Measurements from ENCODE around the gene GNLY. TPM values are rescaled to one million over a fixed set of nuclear protein-coding genes. Genes with fewer than 3 reads are reported as not detected.

The GNLY gene
- polyA plus RNA-seq, 1 of the 3 experiments (the other 2 are of a cell fraction) = not detected

GRCh38 chr2:85692039-85692645 lies 2.0 kb upstream of the GNLY start:
- 83% methylated on average over 4 of the region's 5 CpGs for WGBS (ENCODE audit: low lambda C conversion rate)
- Histone ChIP-seq H4K20me1 (ENCODE audit: insufficient read depth) (no peaks in the 10 kb centered on the region), H3K9me2 (no peaks in the 10 kb centered on the region), H3K4me2 (no peak overlapping the region), H3K4me3 (ENCODE audit: low read depth in 2 of 2, low read length in 1 of 2) (no peak overlapping the region), H3K4me1 (ENCODE audit: control insufficient read depth in 1 of 2, insufficient read depth in 2 of 2, low read depth in 1 of 2, low read length in 1 of 2) (peaks cover 0 to 4% of the 10 kb centered on the region in 2 experiments; a peak in 1 of 4 replicates), H3K9me3 (no peaks in the 10 kb centered on the region), H3F3A (replicated peaks; ENCODE audit: insufficient read depth) (no peaks in the 10 kb centered on the region), H3K79me2 (ENCODE audit: insufficient read depth) (no peaks in the 10 kb centered on the region), H3K27me3 (ENCODE audit: insufficient read depth) (no peaks in the 10 kb centered on the region), H3K36me3 (replicated peaks in 1 of 2; ENCODE audit: control insufficient read depth in 1 of 2, insufficient read depth in 2 of 2, low read length in 1 of 2) (no peaks in the 10 kb centered on the region), H3K27ac (ENCODE audit: low read depth in 2 of 2, low read length in 1 of 2) (no peak overlapping the region), H3K9ac (no peak overlapping the region), H2AFZ (ENCODE audit: low read depth) (no peak overlapping the region)
- TF ChIP-seq POLR2AphosphoS5 (IDR thresholded peaks at IDR 0.05; ENCODE audit: low read depth, low read length) = no peak
- TF ChIP-seq RCOR1 (IDR thresholded peaks at IDR 0.05; ENCODE audit: low read length) = no peak
- TF ChIP-seq MXI1 (IDR thresholded peaks at IDR 0.05; ENCODE audit: low read depth, low read length) = no peak
- TF ChIP-seq RFX5 (IDR thresholded peaks at IDR 0.05; ENCODE audit: low read length) = no peak
- no peak for TF ChIP-seq MEF2A (IDR thresholded peaks at IDR 0.05; ENCODE audit: borderline replicate concordance, low read depth)
- TF ChIP-seq, protein P1, sequence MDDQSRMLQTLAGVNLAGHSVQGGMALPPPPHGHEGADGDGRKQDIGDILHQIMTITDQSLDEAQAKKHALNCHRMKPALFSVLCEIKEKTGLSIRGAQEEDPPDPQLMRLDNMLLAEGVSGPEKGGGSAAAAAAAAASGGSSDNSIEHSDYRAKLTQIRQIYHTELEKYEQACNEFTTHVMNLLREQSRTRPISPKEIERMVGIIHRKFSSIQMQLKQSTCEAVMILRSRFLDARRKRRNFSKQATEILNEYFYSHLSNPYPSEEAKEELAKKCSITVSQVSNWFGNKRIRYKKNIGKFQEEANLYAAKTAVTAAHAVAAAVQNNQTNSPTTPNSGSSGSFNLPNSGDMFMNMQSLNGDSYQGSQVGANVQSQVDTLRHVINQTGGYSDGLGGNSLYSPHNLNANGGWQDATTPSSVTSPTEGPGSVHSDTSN (IDR thresholded peaks at IDR 0.05) = no peak
- TF ChIP-seq ELF1 (IDR thresholded peaks at IDR 0.05) = no peak
- no peak for TF ChIP-seq TEAD4 (IDR thresholded peaks at IDR 0.05; ENCODE audit: borderline replicate concordance, insufficient read depth)
- no peak for TF ChIP-seq SMC3 (IDR thresholded peaks at IDR 0.05; ENCODE audit: low read depth, low read length)
- TF ChIP-seq EP300 (IDR thresholded peaks at IDR 0.05; ENCODE audit: borderline replicate concordance in 1 of 2, low read depth in 1 of 2, low read length in 1 of 2) = no peak
- TF ChIP-seq SIN3A (IDR thresholded peaks at IDR 0.05; ENCODE audit: borderline replicate concordance, low read depth, low read length) = no peak
- TF ChIP-seq, protein P2, sequence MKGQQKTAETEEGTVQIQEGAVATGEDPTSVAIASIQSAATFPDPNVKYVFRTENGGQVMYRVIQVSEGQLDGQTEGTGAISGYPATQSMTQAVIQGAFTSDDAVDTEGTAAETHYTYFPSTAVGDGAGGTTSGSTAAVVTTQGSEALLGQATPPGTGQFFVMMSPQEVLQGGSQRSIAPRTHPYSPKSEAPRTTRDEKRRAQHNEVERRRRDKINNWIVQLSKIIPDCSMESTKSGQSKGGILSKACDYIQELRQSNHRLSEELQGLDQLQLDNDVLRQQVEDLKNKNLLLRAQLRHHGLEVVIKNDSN (IDR thresholded peaks at IDR 0.05; ENCODE audit: borderline replicate concordance, low read depth) = no peak
- ChIA-PET CTCF (interaction anchor here (0.6 to 9.4 kb wide), 5 partner anchors 12 to 44 kb away, joined by 3 to 91 read pairs (median 4); no protein-coding TSS in a partner anchor), POLR2A (no interaction called here)
- DNase-seq = no peak

- Histone ChIP-seq H3K79me2 (ENCODE audit: insufficient read depth) (no peaks in the 10 kb centered on the region), H3K4me1 (ENCODE audit: control insufficient read depth in 1 of 2, insufficient read depth in 2 of 2, low read depth in 1 of 2, low read length in 1 of 2) (peaks cover 0 to 4% of the 10 kb centered on the region in 2 experiments; a peak in 1 of 4 replicates), H2AFZ (ENCODE audit: low read depth) (no peak overlapping the region), H3K9me3 (no peaks in the 10 kb centered on the region), H3K27ac (ENCODE audit: low read depth in 2 of 2, low read length in 1 of 2) (no peak overlapping the region), H3K4me2 (no peak overlapping the region), H4K20me1 (ENCODE audit: insufficient read depth) (no peaks in the 10 kb centered on the region), H3F3A (replicated peaks; ENCODE audit: insufficient read depth) (no peaks in the 10 kb centered on the region), H3K9ac (no peak overlapping the region), H3K4me3 (ENCODE audit: low read depth in 2 of 2, low read length in 1 of 2) (no peak overlapping the region), H3K27me3 (ENCODE audit: insufficient read depth) (no peaks in the 10 kb centered on the region), H3K36me3 (replicated peaks in 1 of 2; ENCODE audit: control insufficient read depth in 1 of 2, insufficient read depth in 2 of 2, low read length in 1 of 2) (no peaks in the 10 kb centered on the region), H3K9me2 (no peaks in the 10 kb centered on the region)
- 91% methylated on average over 8 of the region's 11 CpGs for WGBS (ENCODE audit: low lambda C conversion rate)
- no peak for DNase-seq
- CTCF ChIA-PET = interaction anchor here (1.5 to 9.4 kb wide), 2 partner anchors 11 to 34 kb away, joined by 3 to 91 read pairs; no protein-coding TSS in a partner anchor
- POLR2A ChIA-PET = no interaction called here
- TF ChIP-seq EP300 (IDR thresholded peaks at IDR 0.05; ENCODE audit: borderline replicate concordance in 1 of 2, low read depth in 1 of 2, low read length in 1 of 2) = no peak
- TF ChIP-seq MAX (IDR thresholded peaks at IDR 0.05; ENCODE audit: low read depth) = no peak
- no peak for TF ChIP-seq ELF1 (IDR thresholded peaks at IDR 0.05)
- TF ChIP-seq NFIC (IDR thresholded peaks at IDR 0.05; ENCODE audit: borderline replicate concordance) = no peak
- TF ChIP-seq, protein P2 (IDR thresholded peaks at IDR 0.05; ENCODE audit: borderline replicate concordance, low read depth) = no peak
- no peak for TF ChIP-seq POLR2AphosphoS5 (IDR thresholded peaks at IDR 0.05; ENCODE audit: low read depth, low read length)
- no peak for TF ChIP-seq GABPA (IDR thresholded peaks at IDR 0.05; ENCODE audit: low read depth)
- no peak for TF ChIP-seq RXRA (IDR thresholded peaks at IDR 0.05; ENCODE audit: borderline replicate concordance, low read depth)
- TF ChIP-seq, protein P3, sequence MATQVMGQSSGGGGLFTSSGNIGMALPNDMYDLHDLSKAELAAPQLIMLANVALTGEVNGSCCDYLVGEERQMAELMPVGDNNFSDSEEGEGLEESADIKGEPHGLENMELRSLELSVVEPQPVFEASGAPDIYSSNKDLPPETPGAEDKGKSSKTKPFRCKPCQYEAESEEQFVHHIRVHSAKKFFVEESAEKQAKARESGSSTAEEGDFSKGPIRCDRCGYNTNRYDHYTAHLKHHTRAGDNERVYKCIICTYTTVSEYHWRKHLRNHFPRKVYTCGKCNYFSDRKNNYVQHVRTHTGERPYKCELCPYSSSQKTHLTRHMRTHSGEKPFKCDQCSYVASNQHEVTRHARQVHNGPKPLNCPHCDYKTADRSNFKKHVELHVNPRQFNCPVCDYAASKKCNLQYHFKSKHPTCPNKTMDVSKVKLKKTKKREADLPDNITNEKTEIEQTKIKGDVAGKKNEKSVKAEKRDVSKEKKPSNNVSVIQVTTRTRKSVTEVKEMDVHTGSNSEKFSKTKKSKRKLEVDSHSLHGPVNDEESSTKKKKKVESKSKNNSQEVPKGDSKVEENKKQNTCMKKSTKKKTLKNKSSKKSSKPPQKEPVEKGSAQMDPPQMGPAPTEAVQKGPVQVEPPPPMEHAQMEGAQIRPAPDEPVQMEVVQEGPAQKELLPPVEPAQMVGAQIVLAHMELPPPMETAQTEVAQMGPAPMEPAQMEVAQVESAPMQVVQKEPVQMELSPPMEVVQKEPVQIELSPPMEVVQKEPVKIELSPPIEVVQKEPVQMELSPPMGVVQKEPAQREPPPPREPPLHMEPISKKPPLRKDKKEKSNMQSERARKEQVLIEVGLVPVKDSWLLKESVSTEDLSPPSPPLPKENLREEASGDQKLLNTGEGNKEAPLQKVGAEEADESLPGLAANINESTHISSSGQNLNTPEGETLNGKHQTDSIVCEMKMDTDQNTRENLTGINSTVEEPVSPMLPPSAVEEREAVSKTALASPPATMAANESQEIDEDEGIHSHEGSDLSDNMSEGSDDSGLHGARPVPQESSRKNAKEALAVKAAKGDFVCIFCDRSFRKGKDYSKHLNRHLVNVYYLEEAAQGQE (IDR thresholded peaks at IDR 0.05; ENCODE audit: low read depth, low read length) = no peak
- TF ChIP-seq, protein P4, sequence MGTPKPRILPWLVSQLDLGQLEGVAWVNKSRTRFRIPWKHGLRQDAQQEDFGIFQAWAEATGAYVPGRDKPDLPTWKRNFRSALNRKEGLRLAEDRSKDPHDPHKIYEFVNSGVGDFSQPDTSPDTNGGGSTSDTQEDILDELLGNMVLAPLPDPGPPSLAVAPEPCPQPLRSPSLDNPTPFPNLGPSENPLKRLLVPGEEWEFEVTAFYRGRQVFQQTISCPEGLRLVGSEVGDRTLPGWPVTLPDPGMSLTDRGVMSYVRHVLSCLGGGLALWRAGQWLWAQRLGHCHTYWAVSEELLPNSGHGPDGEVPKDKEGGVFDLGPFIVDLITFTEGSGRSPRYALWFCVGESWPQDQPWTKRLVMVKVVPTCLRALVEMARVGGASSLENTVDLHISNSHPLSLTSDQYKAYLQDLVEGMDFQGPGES (IDR thresholded peaks at IDR 0.05; ENCODE audit: low read depth, low read length) = no peak
- no peak for TF ChIP-seq RCOR1 (IDR thresholded peaks at IDR 0.05; ENCODE audit: low read length)
- TF ChIP-seq YY1 (IDR thresholded peaks at IDR 0.05; ENCODE audit: low read depth) = no peak
- no peak for TF ChIP-seq RAD21 (IDR thresholded peaks at IDR 0.05; ENCODE audit: low read length)
Observed at GRCh38 chr2:85695121-85695520, 963 bp downstream of the GNLY start.
